ENCODE results near the gene TPD52L2.

DNA sequence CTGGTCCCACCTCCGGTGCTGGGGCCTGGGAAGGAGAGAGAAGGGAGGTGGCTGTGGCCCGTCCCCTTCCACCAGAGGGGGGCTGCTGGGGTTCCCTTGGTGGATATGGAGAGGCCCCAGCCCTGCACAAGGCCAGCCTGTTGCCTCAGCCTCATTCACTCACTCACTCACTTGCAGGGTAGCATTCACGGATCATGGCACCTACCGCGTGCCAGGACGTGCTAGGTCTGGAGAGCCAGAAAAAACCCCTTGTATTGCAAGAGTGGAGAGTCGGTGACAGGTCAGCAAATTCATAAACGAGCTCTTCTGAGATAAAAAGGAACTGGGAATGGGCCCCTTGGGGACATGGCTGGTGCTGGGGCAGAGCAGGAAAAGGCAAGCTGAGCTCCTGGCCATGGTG is 27.6 kb upstream of the TPD52L2 start:
- TF ChIP-seq, protein P1, sequence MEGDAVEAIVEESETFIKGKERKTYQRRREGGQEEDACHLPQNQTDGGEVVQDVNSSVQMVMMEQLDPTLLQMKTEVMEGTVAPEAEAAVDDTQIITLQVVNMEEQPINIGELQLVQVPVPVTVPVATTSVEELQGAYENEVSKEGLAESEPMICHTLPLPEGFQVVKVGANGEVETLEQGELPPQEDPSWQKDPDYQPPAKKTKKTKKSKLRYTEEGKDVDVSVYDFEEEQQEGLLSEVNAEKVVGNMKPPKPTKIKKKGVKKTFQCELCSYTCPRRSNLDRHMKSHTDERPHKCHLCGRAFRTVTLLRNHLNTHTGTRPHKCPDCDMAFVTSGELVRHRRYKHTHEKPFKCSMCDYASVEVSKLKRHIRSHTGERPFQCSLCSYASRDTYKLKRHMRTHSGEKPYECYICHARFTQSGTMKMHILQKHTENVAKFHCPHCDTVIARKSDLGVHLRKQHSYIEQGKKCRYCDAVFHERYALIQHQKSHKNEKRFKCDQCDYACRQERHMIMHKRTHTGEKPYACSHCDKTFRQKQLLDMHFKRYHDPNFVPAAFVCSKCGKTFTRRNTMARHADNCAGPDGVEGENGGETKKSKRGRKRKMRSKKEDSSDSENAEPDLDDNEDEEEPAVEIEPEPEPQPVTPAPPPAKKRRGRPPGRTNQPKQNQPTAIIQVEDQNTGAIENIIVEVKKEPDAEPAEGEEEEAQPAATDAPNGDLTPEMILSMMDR (IDR thresholded peaks at IDR 0.05) = no peak
- TF ChIP-seq POLR2AphosphoS5 (IDR thresholded peaks at IDR 0.05) (no peak), EP300 (IDR thresholded peaks at IDR 0.05) (no peak)
